SH-SY5Y (cell line): ENCODE measurements around the gene SOSTDC1.

Source experiments
- GATA2 ChIP-seq: IDR thresholded peaks from 2 replicates; pipeline ENCODE4 v1.6.1; 2011; ENCODE audit warnings: mild to moderate bottlenecking, low read depth, low read length
- GATA3 ChIP-seq: IDR thresholded peaks from 2 replicates; pipeline ENCODE4 v1.6.1; 2011; ENCODE audit warnings: low read depth, mild to moderate bottlenecking, low read length, moderate library complexity

The SOSTDC1 gene

GRCh38 chr7:16430133-16430532, 35.4 kb downstream of the SOSTDC1 start:
- TF ChIP-seq GATA2 = no peak
- no peak for TF ChIP-seq GATA3

GRCh38 chr7:16428672-16429071, 36.9 kb downstream of the SOSTDC1 start:
- no peak for TF ChIP-seq GATA3
- no peak for TF ChIP-seq GATA2

GRCh38 chr7:16428182-16428581, 37.4 kb downstream of the SOSTDC1 start:
- TF ChIP-seq GATA3 = no peak
- TF ChIP-seq GATA2 = no peak

- TF ChIP-seq GATA3 (no peak), GATA2 (no peak)
These were observed 41.8 kb downstream of the SOSTDC1 start for GRCh38 chr7:16423761-16424160.

- TF ChIP-seq GATA2 (no peak), GATA3 (no peak)
These were observed 42.6 kb downstream of the SOSTDC1 start for GRCh38 chr7:16422917-16423316.

GRCh38 chr7:16422103-16422435, 43.5 kb downstream of the SOSTDC1 start:
- TF ChIP-seq GATA2 (no peak), GATA3 (no peak)

- no peak for TF ChIP-seq GATA2
These were observed 44.0 kb downstream of the SOSTDC1 start, which contains the start of gene CRPPA for GRCh38 chr7:16421333-16422102. TSS of gene CRPPA (minus strand) at chr7:16421538. CDS start at chr7:16421322, 216 bp downstream.

GRCh38 chr7:16420649-16421332, 44.7 kb downstream of the SOSTDC1 start:
- TF ChIP-seq GATA3 (no peak), GATA2 (no peak)

- TF ChIP-seq GATA3 (no peak), GATA2 (no peak)
These were observed 45.2 kb downstream of the SOSTDC1 start for GRCh38 chr7:16420329-16420648.

GRCh38 chr7:16419859-16420258, 45.7 kb downstream of the SOSTDC1 start:
- no peak for TF ChIP-seq GATA2
- TF ChIP-seq GATA3 = no peak

GRCh38 chr7:16419126-16419525, 46.4 kb downstream of the SOSTDC1 start:
- TF ChIP-seq GATA3 = no peak

- TF ChIP-seq GATA3 = no peak
These were observed 47.6 kb downstream of the SOSTDC1 start for GRCh38 chr7:16417906-16418305.

- TF ChIP-seq GATA2 = no peak
These were observed 49.0 kb downstream of the SOSTDC1 start for GRCh38 chr7:16416289-16417282.
